Lung (tissue), 12 donors: ENCODE measurements around the gene SEC14L5. TPM values are rescaled to one million over a fixed set of nuclear protein-coding genes. Genes with fewer than 3 reads are reported as not detected.
A peak's percentile ranks its signal among the peaks of the same experiment; 100 is the strongest.
"Not testable (repeated sequence)": the region's sequence is repeated elsewhere in the genome, so short reads cannot be mapped to it uniquely, and the experiment has no call there.

Experiments
- ATAC-seq: fragments of 200-7000 bp; cut with Tn5 transposase; one replicate; pipeline ENCODE4 v1.9.1; 2020; ENCODE audit warnings: moderate number of reproducible peaks; ENCODE audit not compliant: insufficient read depth, low FRiP score
- DNase-seq, 3 donors: peaks; one replicate each; pipeline ENCODE4 v3.0.0-alpha.2; 2013 to 2017
- H3K27ac ChIP-seq, 2 donors: one replicate each; pipeline ENCODE4 v1.5.1; 2013; ENCODE audit warnings: mild to moderate bottlenecking in 2 of 2, moderate library complexity in 2 of 2, control low read depth in 1 of 2, inconsistent platforms in 1 of 2, low read depth in 1 of 2, low read length in 1 of 2
- H3K27me3 ChIP-seq, 3 donors: one replicate each; pipeline ENCODE4 v1.5.1; 2013; ENCODE audit warnings: low read length in 2 of 3; ENCODE audit not compliant: control insufficient read depth in 3 of 3, insufficient read depth in 3 of 3
- H3K36me3 ChIP-seq, 4 donors: one replicate each; pipeline ENCODE4 v1.5.1; 2013; ENCODE audit warnings: low read length in 4 of 4, mild to moderate bottlenecking in 1 of 4, moderate library complexity in 1 of 4; ENCODE audit not compliant: control insufficient read depth in 4 of 4, insufficient read depth in 4 of 4
- H3K4me1 ChIP-seq, 5 donors: one replicate each; pipeline ENCODE4 v1.5.1; 2013; ENCODE audit warnings: low read length in 5 of 5, mild to moderate bottlenecking in 2 of 5, moderate library complexity in 1 of 5; ENCODE audit not compliant: control insufficient read depth in 5 of 5, insufficient read depth in 5 of 5
- H3K4me3 ChIP-seq: one replicate; pipeline ENCODE4 v1.5.1; 2013; ENCODE audit warnings: mild to moderate bottlenecking, control low read depth, moderate library complexity
- H3K9ac ChIP-seq, 2 donors: one replicate each; pipeline ENCODE4 v1.5.1; 2013; ENCODE audit warnings: low read length in 2 of 2, control low read depth in 1 of 2; ENCODE audit not compliant: insufficient read depth in 1 of 2
- H3K9me3 ChIP-seq, 4 donors: one replicate each; pipeline ENCODE4 v1.5.1; 2013; ENCODE audit warnings: low read length in 3 of 4, mild to moderate bottlenecking in 1 of 4, moderate library complexity in 1 of 4; ENCODE audit not compliant: control insufficient read depth in 4 of 4, insufficient read depth in 3 of 4
- CTCF ChIP-seq: IDR thresholded peaks from 2 replicates; pipeline ENCODE4 v1.5.1; 2012; ENCODE audit warnings: mild to moderate bottlenecking; ENCODE audit errors: control extremely low read depth, extremely low read depth
- WGBS, 2 donors: extraction: QIAGEN DNeasy Blood & Tissue Kit; methylation state at CpG; one replicate each; pipeline ENCODE4 v1.1.7; 2013; 5-methylcytosine and 5-hydroxymethylcytosine counted together
- polyA plus RNA-seq, 2 donors: library from polyadenylated mRNA; stranded (reverse); fragments of 200-250 nt; gene quantifications; one replicate each; pipeline ENCODE4 v1.2.1, GENCODE V29; 2013
- total RNA-seq, 2 donors: library from RNA; depleted of rRNA in 1 of 2; stranded (reverse); fragments of >200 nt in 1 of 2; gene quantifications; one replicate each; pipeline ENCODE4 v1.2.1, GENCODE V29; 2014 to 2021
- donor health status: control.
- donor health status: control.
- donor health status: Bipolar disorder and iron deficiency.
- donor health status: healthy.
- donor health status: DM: yes; HTN: yes; CAD: no.

The SEC14L5 gene
- total and polyA plus RNA-seq, 4 donors: 0.10 to 0.98 (median 0.28) TPM

DNA sequence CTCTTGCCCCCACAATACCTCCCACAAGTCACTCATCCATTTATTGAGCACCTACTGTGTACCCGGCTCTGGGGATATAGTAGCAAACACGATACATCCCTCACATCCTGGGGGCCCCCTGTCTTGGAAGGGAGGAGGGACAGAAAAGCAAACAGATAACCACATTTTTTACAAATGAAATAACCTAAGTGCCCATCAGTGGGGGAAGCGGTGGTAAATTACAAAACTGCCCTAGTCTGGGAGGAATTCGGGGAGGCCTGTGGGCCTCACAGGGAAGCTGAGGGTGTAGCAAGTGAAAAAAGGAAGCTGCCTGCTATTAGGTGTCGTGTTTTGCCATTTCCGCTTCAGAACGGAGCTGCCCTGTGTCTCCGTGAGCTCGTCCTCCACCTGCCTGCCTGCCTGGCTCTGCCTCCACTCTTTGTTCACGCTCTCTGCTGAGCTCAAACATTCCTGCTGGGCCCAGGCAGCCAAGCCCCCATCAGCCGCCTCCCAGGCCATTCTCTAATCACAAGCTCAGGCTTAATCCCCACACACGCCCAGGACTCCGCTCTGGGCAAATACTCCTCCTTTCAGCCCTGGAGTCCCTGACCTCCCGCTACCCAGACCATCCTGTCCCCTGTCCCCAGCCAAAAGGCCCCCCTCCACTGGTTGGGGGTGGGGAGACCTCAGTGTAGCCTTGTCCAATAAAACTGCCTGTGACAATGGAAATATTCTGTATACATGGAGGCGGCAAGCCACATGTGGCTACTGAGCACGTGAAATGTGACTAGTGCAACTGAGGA is 10.2 kb upstream of the SEC14L5 start:
- no peaks in the 10 kb centered on the region for H3K27me3 ChIP-seq
- H3K4me1 ChIP-seq: peaks cover 0 to 20% (median 7%) of the 10 kb centered on the region in 5 donors
- DNase-seq (peak in 1 of 3 donors; percentile 29), ATAC-seq (no peak)
- H3K9ac ChIP-seq: no peak overlapping the region
- peak overlapping the region in 1 of 2 donors; percentile 32 for H3K27ac ChIP-seq
- H3K4me3 ChIP-seq: no peak overlapping the region
- no peaks in the 10 kb centered on the region for H3K9me3 ChIP-seq
- WGBS, 2 donors: 38 to 57% methylated on average over 16 of the region's 16 CpGs
- TF ChIP-seq CTCF: no peak
- no peaks in the 10 kb centered on the region for H3K36me3 ChIP-seq

DNA sequence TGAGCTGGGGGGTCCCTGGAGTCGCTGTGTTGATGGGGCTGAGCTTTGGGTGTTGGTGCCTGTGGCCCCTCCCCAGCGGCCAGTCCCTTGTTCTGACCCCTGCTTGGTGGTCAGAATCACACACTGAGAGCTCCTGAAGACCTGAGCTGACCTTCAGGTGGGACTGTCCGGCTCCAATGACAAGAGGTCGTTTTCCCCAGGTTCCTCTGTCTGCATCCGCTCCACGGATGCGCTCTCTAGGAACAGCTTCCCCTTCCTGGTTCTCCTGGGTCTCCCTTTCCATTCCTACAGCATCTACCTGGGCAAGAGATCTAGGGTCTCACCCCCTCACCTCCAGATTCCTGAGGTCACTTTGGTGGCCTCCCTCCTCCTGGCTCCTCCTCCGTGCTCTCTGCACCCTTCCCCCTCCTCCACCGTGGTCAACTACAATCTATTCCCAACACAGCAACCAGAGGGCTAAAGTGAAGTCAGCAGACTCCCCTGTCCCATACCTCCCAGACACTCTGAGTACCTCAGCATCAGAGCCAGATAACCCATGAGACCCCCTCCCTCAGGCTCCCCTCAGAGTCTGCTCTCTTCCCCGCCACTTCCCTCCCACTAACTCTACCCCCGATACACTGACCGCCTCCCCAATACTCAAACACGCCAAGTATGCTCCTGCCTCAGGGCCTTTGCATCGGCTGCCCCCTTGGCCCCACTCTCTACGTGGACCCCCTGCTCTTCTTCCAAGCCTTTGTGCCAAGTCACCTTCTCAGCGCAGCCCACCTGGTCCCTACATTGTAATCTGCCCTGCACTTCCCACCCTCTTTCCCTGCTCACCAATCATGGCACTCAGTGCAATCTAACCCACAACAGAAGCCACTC is 9.0 kb upstream of the SEC14L5 start:
- Histone ChIP-seq H3K27me3 (no peaks in the 10 kb centered on the region), H3K9me3 (no peaks in the 10 kb centered on the region), H3K4me1 (peaks cover 0 to 10% (median 0%) of the 10 kb centered on the region in 5 donors), H3K36me3 (no peaks in the 10 kb centered on the region), H3K9ac (no peak overlapping the region), H3K27ac (no peak overlapping the region), H3K4me3 (no peak overlapping the region)
- no peak for TF ChIP-seq CTCF
- DNase-seq (no peak), ATAC-seq (no peak)
- WGBS, 2 donors: 64 to 68% methylated on average over 16 of the region's 16 CpGs

DNA sequence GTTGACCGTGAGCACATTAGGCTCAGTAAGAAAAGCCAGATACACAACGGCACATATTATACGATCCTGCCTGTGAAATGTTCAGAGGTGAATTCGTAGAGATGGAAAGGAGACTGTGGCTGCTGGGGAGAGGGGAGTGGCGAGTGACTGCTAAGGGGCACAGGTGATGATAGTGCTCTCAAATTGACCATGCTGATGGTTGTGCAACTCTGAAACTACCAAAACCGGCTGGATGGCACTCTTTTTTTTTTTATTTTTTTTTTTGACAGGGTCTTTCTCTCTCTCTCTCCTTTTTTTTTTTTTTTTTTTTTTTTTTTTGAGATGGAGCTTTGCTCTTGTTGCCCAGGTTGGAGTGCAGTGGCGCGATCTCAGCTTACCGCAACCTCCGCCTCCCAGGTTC is 8.1 kb upstream of the SEC14L5 start:
- H3K9me3 ChIP-seq: no peaks in the 10 kb centered on the region
- H3K4me3 ChIP-seq: no peak overlapping the region
- WGBS, 2 donors: 71 to 78% methylated on average over 10 of the region's 10 CpGs
- no peak for TF ChIP-seq CTCF
- H3K36me3 ChIP-seq: no peaks in the 10 kb centered on the region
- H3K9ac ChIP-seq: no peak overlapping the region
- DNase-seq (no peak), ATAC-seq (no peak)
- no peak overlapping the region for H3K27ac ChIP-seq
- no peaks in the 10 kb centered on the region for H3K27me3 ChIP-seq
- peaks cover 0 to 4% (median 0%) of the 10 kb centered on the region in 5 donors for H3K4me1 ChIP-seq

DNA sequence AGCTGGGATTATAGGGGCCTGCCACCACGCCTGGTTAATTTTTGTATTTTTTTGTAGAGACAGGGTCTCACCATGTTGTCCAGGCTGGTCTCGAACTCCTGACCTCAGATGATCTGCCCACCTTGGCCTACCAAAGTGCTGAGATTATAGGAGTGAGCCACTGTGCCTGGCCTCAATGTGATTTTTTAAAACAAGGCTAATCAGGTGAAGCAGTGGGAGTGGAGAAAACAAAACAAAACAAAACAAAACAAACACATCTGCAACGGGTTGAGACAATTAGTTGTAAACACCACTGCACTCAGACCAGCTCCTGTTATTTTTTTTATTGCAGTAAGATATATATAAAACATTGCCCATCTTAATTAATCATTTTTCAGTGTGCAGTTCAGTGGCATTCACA is 6.5 kb upstream of the SEC14L5 start:
- H3K4me1 ChIP-seq, H3K9me3 ChIP-seq, H3K36me3 ChIP-seq, DNase-seq, H3K27ac ChIP-seq, H3K4me3 ChIP-seq, ATAC-seq, H3K9ac ChIP-seq, H3K27me3 ChIP-seq: not testable (repeated sequence)
- WGBS, 2 donors: 69 to 70% methylated on average over 3 of the region's 3 CpGs
